HEK293 (cell line): ENCODE measurements around the gene UQCC3.

ENCODE experiments used
- FEZF1 ChIP-seq: fragments of 450-650 bp; formaldehyde crosslinking; IDR thresholded peaks from 2 replicates; pipeline ENCODE4 v1.5.1; 2016; ENCODE audit warnings: missing biosample characterization, missing genetic modification characterization
- GFI1B ChIP-seq: fragments of 450-650 bp; formaldehyde crosslinking; IDR thresholded peaks from 2 replicates; pipeline ENCODE4 v1.5.1; 2016; ENCODE audit warnings: missing biosample characterization, missing genetic modification characterization
- GLI2 ChIP-seq: fragments of 450-650 bp; formaldehyde crosslinking; IDR thresholded peaks from 2 replicates; pipeline ENCODE4; 2017; ENCODE audit warnings: missing biosample characterization, missing genetic modification characterization, low read depth, borderline replicate concordance
- HOXD13 ChIP-seq: sonication (generic); formaldehyde crosslinking; IDR thresholded peaks from 2 replicates; pipeline ENCODE4 v1.8.0; 2022; ENCODE audit warnings: missing genetic modification reagents, borderline replicate concordance
- KLF10 ChIP-seq: fragments of 450-650 bp; IDR thresholded peaks from 2 replicates; pipeline ENCODE4 v1.5.1; 2018; ENCODE audit warnings: missing biosample characterization, mild to moderate bottlenecking, missing genetic modification characterization
- KLF17 ChIP-seq: fragments of 450-650 bp; formaldehyde crosslinking; IDR thresholded peaks from 2 replicates; pipeline ENCODE4 v1.5.1; 2016; ENCODE audit warnings: missing biosample characterization, missing genetic modification characterization
- PRDM10 ChIP-seq: fragments of 450-650 bp; formaldehyde crosslinking; IDR thresholded peaks from 2 replicates; pipeline ENCODE4 v1.5.1; 2016; ENCODE audit warnings: missing biosample characterization, missing genetic modification characterization
- SP2 ChIP-seq: fragments of 450-650 bp; formaldehyde crosslinking; IDR thresholded peaks from 2 replicates; pipeline ENCODE4 v1.5.1; 2016; ENCODE audit warnings: missing biosample characterization, missing genetic modification characterization
- SP3 ChIP-seq: fragments of 450-650 bp; formaldehyde crosslinking; IDR thresholded peaks from 2 replicates; pipeline ENCODE4 v1.5.1; 2016; ENCODE audit warnings: missing biosample characterization, missing genetic modification characterization
- YY2 ChIP-seq: fragments of 450-650 bp; formaldehyde crosslinking; IDR thresholded peaks from 2 replicates; pipeline ENCODE4 v1.5.1; 2016; ENCODE audit warnings: missing biosample characterization, missing genetic modification characterization
- ZBTB17 ChIP-seq: fragments of 450-650 bp; formaldehyde crosslinking; IDR thresholded peaks from 2 replicates; pipeline ENCODE4 v1.5.1; 2016; ENCODE audit warnings: missing biosample characterization, missing genetic modification characterization
- ZBTB44 ChIP-seq: fragments of 450-650 bp; IDR thresholded peaks from 2 replicates; pipeline ENCODE4 v1.5.1; 2018; ENCODE audit warnings: missing biosample characterization, mild to moderate bottlenecking, missing genetic modification characterization
- ZBTB6 ChIP-seq: fragments of 450-650 bp; formaldehyde crosslinking; IDR thresholded peaks from 2 replicates; pipeline ENCODE4 v1.5.1; 2017; ENCODE audit warnings: missing biosample characterization, missing genetic modification characterization
- ZBTB7A ChIP-seq: fragments of 450-650 bp; formaldehyde crosslinking; IDR thresholded peaks from 2 replicates; pipeline ENCODE4 v1.5.1; 2016; ENCODE audit warnings: low read depth, missing biosample characterization, missing genetic modification characterization
- ZFP37 ChIP-seq: fragments of 450-650 bp; formaldehyde crosslinking; IDR thresholded peaks from 2 replicates; pipeline ENCODE4 v1.5.1; 2016; ENCODE audit warnings: missing biosample characterization, missing genetic modification characterization
- ZNF114 ChIP-seq: fragments of 450-650 bp; formaldehyde crosslinking; IDR thresholded peaks from 2 replicates; pipeline ENCODE4 v1.5.0; 2017; ENCODE audit warnings: missing biosample characterization, missing genetic modification characterization
- ZNF138 ChIP-seq: fragments of 450-650 bp; formaldehyde crosslinking; IDR thresholded peaks from 2 replicates; pipeline ENCODE4 v1.5.1; 2016; ENCODE audit warnings: missing biosample characterization, missing genetic modification characterization, borderline replicate concordance
- ZNF184 ChIP-seq: fragments of 450-650 bp; IDR thresholded peaks from 2 replicates; pipeline ENCODE4 v1.5.1; 2018; ENCODE audit warnings: missing biosample characterization, mild to moderate bottlenecking, missing genetic modification characterization
- ZNF26 ChIP-seq: fragments of 450-650 bp; formaldehyde crosslinking; IDR thresholded peaks from 2 replicates; pipeline ENCODE4 v1.5.1; 2016; ENCODE audit warnings: missing biosample characterization, missing genetic modification characterization
- ZNF292 ChIP-seq: fragments of 450-650 bp; formaldehyde crosslinking; IDR thresholded peaks from 2 replicates; pipeline ENCODE4 v1.5.1; 2016; ENCODE audit warnings: low read depth, missing biosample characterization, missing genetic modification characterization, borderline replicate concordance
- ZNF335 ChIP-seq: fragments of 450-650 bp; formaldehyde crosslinking; conservative IDR thresholded peaks from 2 replicates; pipeline ENCODE4 v1.5.1; 2016; ENCODE audit warnings: missing biosample characterization, missing genetic modification characterization
- ZNF433 ChIP-seq: fragments of 450-650 bp; formaldehyde crosslinking; IDR thresholded peaks from 2 replicates; pipeline ENCODE4 v1.5.1; 2016; ENCODE audit warnings: missing biosample characterization, missing genetic modification characterization, low read depth
- ZNF48 ChIP-seq: fragments of 450-650 bp; formaldehyde crosslinking; IDR thresholded peaks from 2 replicates; pipeline ENCODE4 v1.5.1; 2016; ENCODE audit warnings: missing biosample characterization, missing genetic modification characterization
- ZNF488 ChIP-seq: fragments of 450-650 bp; formaldehyde crosslinking; IDR thresholded peaks from 2 replicates; pipeline ENCODE4 v1.5.1; 2016; ENCODE audit warnings: missing biosample characterization, missing genetic modification characterization
- ZNF530 ChIP-seq: fragments of 450-650 bp; formaldehyde crosslinking; IDR thresholded peaks from 2 replicates; pipeline ENCODE4 v1.5.1; 2016; ENCODE audit warnings: low read depth, missing biosample characterization, missing genetic modification characterization
- ZNF596 ChIP-seq: fragments of 450-650 bp; IDR thresholded peaks from 2 replicates; pipeline ENCODE4 v1.5.0; 2018; ENCODE audit warnings: missing biosample characterization, mild to moderate bottlenecking, missing genetic modification characterization, moderate library complexity
- ZNF621 ChIP-seq: fragments of 450-650 bp; formaldehyde crosslinking; IDR thresholded peaks from 2 replicates; pipeline ENCODE4 v1.5.1; 2017; ENCODE audit warnings: missing biosample characterization, missing genetic modification characterization
- ZNF624 ChIP-seq: fragments of 450-650 bp; formaldehyde crosslinking; IDR thresholded peaks from 2 replicates; pipeline ENCODE4 v1.5.1; 2017; ENCODE audit warnings: missing biosample characterization, missing genetic modification characterization
- ZNF626 ChIP-seq: fragments of 450-650 bp; sonication (Bioruptor Pico); formaldehyde crosslinking; IDR thresholded peaks from 2 replicates; pipeline ENCODE4 v1.5.1; 2018; ENCODE audit warnings: missing biosample characterization, missing genetic modification characterization, inconsistent platforms
- ZNF777 ChIP-seq: fragments of 450-650 bp; formaldehyde crosslinking; IDR thresholded peaks from 2 replicates; pipeline ENCODE4 v1.5.1; 2017; ENCODE audit warnings: missing biosample characterization, missing genetic modification characterization, borderline replicate concordance
- ZNF792 ChIP-seq: fragments of 450-650 bp; formaldehyde crosslinking; IDR thresholded peaks from 2 replicates; pipeline ENCODE4 v1.5.1; 2016; ENCODE audit warnings: missing biosample characterization, missing genetic modification characterization
- ZNF837 ChIP-seq: fragments of 450-650 bp; formaldehyde crosslinking; IDR thresholded peaks from 2 replicates; pipeline ENCODE4 v1.5.1; 2016; ENCODE audit warnings: missing biosample characterization, missing genetic modification characterization
- ZSCAN16 ChIP-seq: fragments of 450-650 bp; formaldehyde crosslinking; IDR thresholded peaks from 2 replicates; pipeline ENCODE4 v1.5.1; 2016; ENCODE audit warnings: missing biosample characterization, missing genetic modification characterization

Gene UQCC3

GRCh38 chr11:62671236-62671607 lies 251 bp upstream of the UQCC3 start (continued):
- TF ChIP-seq YY2 (no peak), KLF17 (tag by site-specific recombination) (no peak), ZNF138 (tag by site-specific recombination) (no peak), ZSCAN16 (tag by site-specific recombination) (no peak), HOXD13 (CRISPR knock-in tag) (no peak), ZBTB17 (peak; percentile 89), KLF10 (no peak), ZNF26 (tag by site-specific recombination) (no peak), ZNF626 (no peak), GLI2 (tag by site-specific recombination) (no peak), ZNF114 (tag by site-specific recombination) (no peak), ZNF621 (tag by site-specific recombination) (no peak), FEZF1 (tag by site-specific recombination) (no peak; the same call in 1 of the 2 replicates), PRDM10 (peak; percentile 83), ZNF488 (tag by site-specific recombination) (no peak), GFI1B (tag by site-specific recombination) (no peak), ZNF837 (tag by site-specific recombination) (no peak), ZNF777 (tag by site-specific recombination) (no peak), ZNF292 (tag by site-specific recombination) (no peak), ZNF596 (tag by site-specific recombination) (no peak), ZNF335 (tag by site-specific recombination) (no peak), ZFP37 (peak; percentile 33; the same call in 1 of the 2 replicates), ZBTB6 (tag by site-specific recombination) (no peak), ZNF530 (tag by site-specific recombination) (no peak), ZNF184 (no peak), SP2 (tag by site-specific recombination) (no peak), ZNF433 (tag by site-specific recombination) (no peak), SP3 (tag by site-specific recombination) (no peak), ZBTB7A (tag by site-specific recombination) (no peak), ZNF792 (no peak), ZBTB44 (no peak), ZNF624 (tag by site-specific recombination) (no peak), ZNF48 (tag by site-specific recombination) (no peak)
